Karpas-422 (cell line): Measurements from ENCODE around the gene PROS1. TPM values are rescaled to one million over a fixed set of nuclear protein-coding genes. Genes with fewer than 3 reads are reported as not detected.
A peak's percentile ranks its signal among the peaks of the same experiment; 100 is the strongest.
"Not testable (repeated sequence)": the region's sequence is repeated elsewhere in the genome, so short reads cannot be mapped to it uniquely, and the experiment has no call there.

Source experiments
- DNase-seq: peaks from one replicate; pipeline ENCODE4 v3.0.0-alpha.2; 2015
- H2AFZ ChIP-seq: fragments of 200-600 bp; sonication (generic); 2 replicates; pipeline ENCODE4 v1.6.1; 2014; ENCODE audit warnings: antibody characterized with exemption, low read length, mixed read lengths
- H3K27ac ChIP-seq: fragments of 200-600 bp; sonication (generic); 2 replicates; pipeline ENCODE4 v1.5.1; 2014; ENCODE audit warnings: mild to moderate bottlenecking, low read length, moderate library complexity
- H3K27me3 ChIP-seq: fragments of 200-600 bp; sonication (generic); 2 replicates; pipeline ENCODE4 v1.6.1; 2014; ENCODE audit warnings: low read length, mixed read lengths
- H3K36me3 ChIP-seq: fragments of 200-600 bp; sonication (generic); 2 replicates; pipeline ENCODE4 v1.6.1; 2014; ENCODE audit warnings: low read length, mixed read lengths; ENCODE audit not compliant: insufficient read depth
- H3K4me1 ChIP-seq: fragments of 200-600 bp; sonication (generic); 2 replicates; pipeline ENCODE4 v1.6.1; 2014; ENCODE audit warnings: mild to moderate bottlenecking, low read length, mixed read lengths
- H3K4me2 ChIP-seq: fragments of 200-600 bp; sonication (generic); 2 replicates; pipeline ENCODE4 v1.6.1; 2014; ENCODE audit warnings: low read length, low read depth, mild to moderate bottlenecking; ENCODE audit not compliant: poor library complexity, severe bottlenecking
- H3K4me3 ChIP-seq: fragments of 200-600 bp; sonication (generic); 2 replicates; pipeline ENCODE4 v1.5.1; 2014; ENCODE audit warnings: mild to moderate bottlenecking, antibody characterized with exemption, low read length, mixed read lengths
- H3K79me2 ChIP-seq: fragments of 200-600 bp; sonication (generic); 2 replicates; pipeline ENCODE4 v1.6.1; 2014; ENCODE audit warnings: mild to moderate bottlenecking, low read length, mixed read lengths
- H3K9ac ChIP-seq: fragments of 200-600 bp; sonication (generic); 2 replicates; pipeline ENCODE4 v1.6.0; 2014; ENCODE audit warnings: low read length
- H3K9me2 ChIP-seq: fragments of 200-600 bp; sonication (generic), shearing (Covaris generic); replicated peaks from 2 replicates; pipeline ENCODE4 v1.6.0; 2014; ENCODE audit warnings: mild to moderate bottlenecking, low read length, moderate library complexity; ENCODE audit not compliant: insufficient read depth
- H3K9me3 ChIP-seq: fragments of 300-700, 200-600 bp; sonication (generic); 2 replicates; pipeline ENCODE4 v1.6.1; 2014; ENCODE audit warnings: low read length, mixed read lengths
- H4K20me1 ChIP-seq: fragments of 200-600 bp; sonication (generic); 2 replicates; pipeline ENCODE4 v1.6.1; 2014; ENCODE audit warnings: mild to moderate bottlenecking, antibody characterized with exemption, low read length, low read depth; ENCODE audit not compliant: insufficient read depth
- total RNA-seq: library from RNA; depleted of rRNA; stranded (reverse); fragments of >200 nt; shearing (Covaris generic); gene quantifications from 2 replicates; pipeline ENCODE4 v1.2.3, GENCODE V29; 2014; ENCODE audit warnings: low replicate concordance

PROS1 gene
- total RNA-seq, 1 experiment from 2014 or later: 2.0 TPM

DNA sequence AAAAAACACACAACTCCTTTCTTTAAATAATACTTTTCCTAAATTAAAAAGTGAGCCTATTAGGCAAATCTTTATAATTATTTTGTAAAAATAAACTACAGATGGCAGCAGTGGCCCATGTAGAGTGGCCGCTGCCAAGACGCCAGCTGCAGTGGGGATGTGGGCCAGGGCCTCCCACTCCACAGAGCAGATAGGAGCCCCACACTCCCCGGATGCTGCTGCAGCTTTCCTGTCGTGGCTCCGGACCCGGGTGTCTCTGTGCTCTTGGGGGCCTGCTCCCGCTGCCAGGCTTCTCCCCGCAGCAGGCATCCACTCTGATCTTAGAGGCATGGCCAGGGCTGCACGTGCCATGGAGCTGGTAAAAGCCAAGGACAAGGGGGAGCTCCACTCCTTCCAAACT, 67.5 kb downstream of the PROS1 start:
- H3K9ac ChIP-seq: no peak overlapping the region
- no peaks in the 10 kb centered on the region for H3K4me1 ChIP-seq
- H3K9me2 ChIP-seq: no peaks in the 10 kb centered on the region
- H3K79me2 ChIP-seq: no peaks in the 10 kb centered on the region
- no peak for DNase-seq
- no peaks in the 10 kb centered on the region for H3K27me3 ChIP-seq
- H3K36me3 ChIP-seq: no peaks in the 10 kb centered on the region
- H3K4me2 ChIP-seq: no peak overlapping the region
- no peaks in the 10 kb centered on the region for H4K20me1 ChIP-seq
- H2AFZ ChIP-seq: no peak overlapping the region
- no peaks in the 10 kb centered on the region for H3K9me3 ChIP-seq
- no peak overlapping the region for H3K4me3 ChIP-seq
- no peak overlapping the region for H3K27ac ChIP-seq

DNA sequence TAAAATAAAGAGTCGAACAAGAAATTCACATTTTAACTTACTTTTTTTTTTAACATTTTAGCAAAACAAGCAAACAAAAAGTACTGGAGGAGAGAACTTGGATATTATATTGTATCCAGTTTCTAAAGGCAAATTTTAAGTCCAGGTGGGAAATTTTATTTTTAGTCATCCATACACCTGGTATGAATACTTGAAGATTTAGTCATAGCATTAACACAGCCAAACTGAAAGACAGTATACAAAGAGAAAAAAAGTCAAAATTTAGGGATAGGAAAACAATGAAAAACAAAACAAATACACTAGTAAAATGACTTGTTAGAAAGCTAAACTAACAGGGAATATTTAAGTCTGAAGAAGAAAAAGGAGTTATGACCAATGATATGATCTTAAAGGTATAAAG, 69.1 kb downstream of the PROS1 start:
- Histone ChIP-seq H2AFZ (no peak overlapping the region), H3K36me3 (no peaks in the 10 kb centered on the region), H3K9me3 (no peaks in the 10 kb centered on the region), H3K79me2 (no peaks in the 10 kb centered on the region), H3K9ac (no peak overlapping the region), H3K4me3 (no peak overlapping the region), H3K4me1 (no peaks in the 10 kb centered on the region), H3K27ac (no peak overlapping the region), H3K4me2 (no peak overlapping the region), H3K27me3 (no peaks in the 10 kb centered on the region), H4K20me1 (no peaks in the 10 kb centered on the region), H3K9me2 (no peaks in the 10 kb centered on the region)
- DNase-seq: no peak

GRCh38 chr3:93878250-93879017, 95.3 kb downstream of the PROS1 start:
- not testable (repeated sequence) for H3K27me3 ChIP-seq, H3K9ac ChIP-seq, DNase-seq

GRCh38 chr3:93877427-93877826, 96.3 kb downstream of the PROS1 start:
- not testable (repeated sequence) for H2AFZ ChIP-seq, DNase-seq, H3K9ac ChIP-seq, H3K27me3 ChIP-seq, H3K9me2 ChIP-seq, H3K79me2 ChIP-seq, H3K36me3 ChIP-seq, H3K4me2 ChIP-seq, H4K20me1 ChIP-seq, H3K4me3 ChIP-seq, H3K4me1 ChIP-seq, H3K9me3 ChIP-seq, H3K27ac ChIP-seq

More at GRCh38 chr3:93878250-93879017, 95.3 kb downstream of the PROS1 start:
- H3K4me2 ChIP-seq, H3K9me3 ChIP-seq, H3K4me3 ChIP-seq, H3K79me2 ChIP-seq, H3K4me1 ChIP-seq, H4K20me1 ChIP-seq, H3K9me2 ChIP-seq, H3K36me3 ChIP-seq, H2AFZ ChIP-seq, H3K27ac ChIP-seq: not testable (repeated sequence)

DNA sequence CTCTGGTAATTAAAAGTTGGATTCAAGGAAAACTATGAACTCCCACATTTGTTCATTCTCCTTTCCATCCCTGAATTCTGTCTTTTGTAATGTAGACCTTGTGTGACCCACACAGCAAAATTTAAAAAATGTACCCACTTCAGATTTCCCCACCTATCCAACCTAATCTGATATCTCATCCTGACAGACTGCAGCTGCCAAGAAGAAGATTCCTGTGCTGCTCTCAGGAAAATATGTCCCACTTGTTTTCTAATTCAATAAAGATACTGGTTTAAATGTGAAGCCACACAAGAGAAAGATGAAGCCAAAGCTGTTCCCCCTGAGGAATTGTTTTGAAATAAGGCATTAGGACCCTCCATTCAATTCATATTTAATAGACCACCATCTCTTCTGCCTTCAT, 100.3 kb downstream of the PROS1 start:
- H2AFZ ChIP-seq, DNase-seq, H3K4me3 ChIP-seq, H3K27me3 ChIP-seq, H3K9ac ChIP-seq, H3K36me3 ChIP-seq, H3K9me3 ChIP-seq, H3K27ac ChIP-seq, H3K79me2 ChIP-seq, H3K4me1 ChIP-seq, H4K20me1 ChIP-seq, H3K4me2 ChIP-seq, H3K9me2 ChIP-seq: not testable (repeated sequence)

DNA sequence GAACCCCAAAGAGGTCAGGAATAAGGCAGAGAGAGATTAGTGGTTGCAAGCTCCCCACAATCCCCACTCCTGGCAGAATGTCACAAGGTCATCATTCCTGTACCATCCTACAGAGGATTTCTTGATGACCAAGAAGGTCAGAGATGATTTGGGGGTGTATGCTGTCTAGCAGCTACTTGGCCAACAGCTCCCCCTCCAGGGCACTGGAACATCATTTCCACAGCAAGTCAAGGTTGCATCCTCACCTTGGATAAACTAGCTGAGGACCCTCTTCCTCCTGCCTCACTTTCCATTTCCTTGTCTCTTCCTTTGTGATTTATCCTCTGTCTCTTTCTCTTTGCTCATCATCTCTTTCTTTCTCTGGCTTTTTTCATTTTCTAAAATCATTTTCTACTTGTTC, 106.3 kb downstream of the PROS1 start:
- peak; percentile 52 for DNase-seq
- H3K4me1 ChIP-seq: no peaks in the 10 kb centered on the region
- H3K27me3 ChIP-seq: no peaks in the 10 kb centered on the region

GRCh38 chr3:93861017-93861416, 112.7 kb downstream of the PROS1 start:
- no peaks in the 10 kb centered on the region for H3K9me2 ChIP-seq

More for the DNA sequence above, 106.3 kb downstream of the PROS1 start:
- Histone ChIP-seq H3K36me3 (no peaks in the 10 kb centered on the region), H4K20me1 (no peaks in the 10 kb centered on the region), H3K4me2 (no peak overlapping the region), H3K4me3 (no peak overlapping the region), H3K9me2 (no peaks in the 10 kb centered on the region), H3K27ac (no peak overlapping the region), H3K9me3 (no peaks in the 10 kb centered on the region), H3K9ac (no peak overlapping the region), H2AFZ (no peak overlapping the region), H3K79me2 (no peaks in the 10 kb centered on the region)

DNA sequence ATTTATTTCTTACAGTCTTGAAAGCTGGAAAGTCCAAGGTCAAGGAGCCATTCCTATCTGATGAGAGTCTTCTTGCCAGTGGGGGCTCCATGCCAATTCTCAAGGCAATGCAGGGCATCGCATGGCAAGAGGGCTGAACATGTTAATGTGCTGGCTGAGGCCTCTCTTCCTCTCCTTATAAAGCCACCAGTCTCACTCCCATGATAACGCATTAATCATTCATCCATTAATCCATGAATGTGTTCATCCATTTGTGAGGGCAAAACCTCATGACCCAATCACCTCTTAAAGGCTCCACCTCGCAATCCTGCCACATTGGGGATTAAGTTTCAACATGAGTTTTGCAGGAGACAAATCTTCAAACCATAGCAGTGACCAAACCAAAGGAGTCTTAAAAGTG, 118.3 kb downstream of the PROS1 start:
- no peaks in the 10 kb centered on the region for H3K27me3 ChIP-seq
- no peaks in the 10 kb centered on the region for H3K9me3 ChIP-seq

More at GRCh38 chr3:93861017-93861416, 112.7 kb downstream of the PROS1 start:
- Histone ChIP-seq H3K4me3 (no peak overlapping the region), H3K79me2 (no peaks in the 10 kb centered on the region), H3K36me3 (no peaks in the 10 kb centered on the region), H2AFZ (no peak overlapping the region), H3K9ac (no peak overlapping the region), H4K20me1 (no peaks in the 10 kb centered on the region), H3K9me3 (no peaks in the 10 kb centered on the region), H3K27me3 (no peaks in the 10 kb centered on the region), H3K27ac (no peak overlapping the region), H3K4me1 (no peaks in the 10 kb centered on the region), H3K4me2 (no peak overlapping the region)
- no peak for DNase-seq

More for the DNA sequence above, 118.3 kb downstream of the PROS1 start:
- Histone ChIP-seq H4K20me1 (no peaks in the 10 kb centered on the region), H3K27ac (no peak overlapping the region), H3K4me1 (no peaks in the 10 kb centered on the region), H2AFZ (no peak overlapping the region), H3K9ac (no peak overlapping the region), H3K4me2 (no peak overlapping the region), H3K36me3 (no peaks in the 10 kb centered on the region), H3K79me2 (no peaks in the 10 kb centered on the region), H3K4me3 (no peak overlapping the region), H3K9me2 (no peaks in the 10 kb centered on the region)
- peak; percentile 35 for DNase-seq
